Fibroblast of pulmonary artery (primary cell): ENCODE measurements around the gene PTPN22.

Experiments
- DNase-seq: peaks from one replicate; pipeline ENCODE4 v3.0.0-alpha.2; 2010; ENCODE audit warnings: low read depth
- H3K4me3 ChIP-seq: replicated peaks from 2 replicates; pipeline ENCODE4 v1.5.1; 2011; ENCODE audit warnings: low read depth, mild to moderate bottlenecking, control low read depth, low read length, moderate library complexity
- TF ChIP-seq, protein P1 (sequence below): IDR thresholded peaks from 2 replicates; pipeline ENCODE4 v1.5.1; 2011; ENCODE audit warnings: mild to moderate bottlenecking, control low read depth, low read length, inconsistent platforms; ENCODE audit errors: missing control alignments

PTPN22 gene

DNA sequence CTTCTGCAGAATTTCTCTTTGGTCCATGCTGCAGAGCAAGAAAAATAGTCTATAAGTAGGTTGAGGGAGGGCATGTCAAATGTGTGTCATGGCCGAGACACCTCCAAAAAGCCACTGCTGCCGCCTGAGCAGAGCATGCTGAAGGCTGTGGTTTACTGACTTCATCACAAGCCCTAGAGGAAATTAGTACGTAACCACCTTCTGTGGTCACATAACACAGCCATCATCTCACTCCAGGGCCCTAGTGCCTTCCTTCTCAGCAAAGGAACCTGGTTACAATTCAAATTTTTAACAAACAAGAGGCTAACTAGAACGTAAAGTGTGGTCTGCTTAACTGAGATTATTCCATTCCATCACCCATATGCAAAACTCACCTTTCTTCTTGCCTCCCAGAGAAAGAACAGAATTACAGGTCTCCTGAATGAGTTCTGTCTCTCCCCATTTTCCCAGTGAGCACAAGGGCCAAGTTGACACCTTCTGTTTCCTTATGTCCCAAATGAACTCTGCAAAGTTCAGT lies at the start of gene PTPN22:
Gene PTPN22, minus strand, starts transcription at position 116 of the 517 bp plus-strand sequence.
- peak; percentile 71 for DNase-seq
- TF ChIP-seq, protein P1, sequence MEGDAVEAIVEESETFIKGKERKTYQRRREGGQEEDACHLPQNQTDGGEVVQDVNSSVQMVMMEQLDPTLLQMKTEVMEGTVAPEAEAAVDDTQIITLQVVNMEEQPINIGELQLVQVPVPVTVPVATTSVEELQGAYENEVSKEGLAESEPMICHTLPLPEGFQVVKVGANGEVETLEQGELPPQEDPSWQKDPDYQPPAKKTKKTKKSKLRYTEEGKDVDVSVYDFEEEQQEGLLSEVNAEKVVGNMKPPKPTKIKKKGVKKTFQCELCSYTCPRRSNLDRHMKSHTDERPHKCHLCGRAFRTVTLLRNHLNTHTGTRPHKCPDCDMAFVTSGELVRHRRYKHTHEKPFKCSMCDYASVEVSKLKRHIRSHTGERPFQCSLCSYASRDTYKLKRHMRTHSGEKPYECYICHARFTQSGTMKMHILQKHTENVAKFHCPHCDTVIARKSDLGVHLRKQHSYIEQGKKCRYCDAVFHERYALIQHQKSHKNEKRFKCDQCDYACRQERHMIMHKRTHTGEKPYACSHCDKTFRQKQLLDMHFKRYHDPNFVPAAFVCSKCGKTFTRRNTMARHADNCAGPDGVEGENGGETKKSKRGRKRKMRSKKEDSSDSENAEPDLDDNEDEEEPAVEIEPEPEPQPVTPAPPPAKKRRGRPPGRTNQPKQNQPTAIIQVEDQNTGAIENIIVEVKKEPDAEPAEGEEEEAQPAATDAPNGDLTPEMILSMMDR, result no peak
- H3K4me3 ChIP-seq, result peak within 1 kb of the TSS; percentile 4

DNA sequence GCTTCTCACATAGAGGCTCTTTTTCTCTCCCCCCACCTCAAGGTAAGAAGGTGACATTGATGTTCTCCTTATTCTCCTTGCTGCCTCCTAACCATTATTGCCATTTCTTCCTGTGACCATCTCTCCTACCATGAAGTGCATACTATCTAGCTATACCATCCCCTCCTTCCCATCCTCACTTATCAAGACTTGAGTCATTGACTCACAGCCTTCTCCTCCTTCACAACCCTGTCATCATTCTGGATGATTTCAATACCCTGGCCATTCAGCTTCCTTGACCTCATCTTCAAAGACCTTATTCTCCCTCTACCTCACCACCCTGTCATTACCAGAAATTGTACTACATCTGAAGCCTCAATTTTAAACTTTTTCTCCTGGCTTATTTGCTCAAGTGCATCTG lies 46.7 kb upstream of the PTPN22 start:
- H3K4me3 ChIP-seq, result no peak overlapping the region
- TF ChIP-seq, protein P1, result no peak
- no peak for DNase-seq

DNA sequence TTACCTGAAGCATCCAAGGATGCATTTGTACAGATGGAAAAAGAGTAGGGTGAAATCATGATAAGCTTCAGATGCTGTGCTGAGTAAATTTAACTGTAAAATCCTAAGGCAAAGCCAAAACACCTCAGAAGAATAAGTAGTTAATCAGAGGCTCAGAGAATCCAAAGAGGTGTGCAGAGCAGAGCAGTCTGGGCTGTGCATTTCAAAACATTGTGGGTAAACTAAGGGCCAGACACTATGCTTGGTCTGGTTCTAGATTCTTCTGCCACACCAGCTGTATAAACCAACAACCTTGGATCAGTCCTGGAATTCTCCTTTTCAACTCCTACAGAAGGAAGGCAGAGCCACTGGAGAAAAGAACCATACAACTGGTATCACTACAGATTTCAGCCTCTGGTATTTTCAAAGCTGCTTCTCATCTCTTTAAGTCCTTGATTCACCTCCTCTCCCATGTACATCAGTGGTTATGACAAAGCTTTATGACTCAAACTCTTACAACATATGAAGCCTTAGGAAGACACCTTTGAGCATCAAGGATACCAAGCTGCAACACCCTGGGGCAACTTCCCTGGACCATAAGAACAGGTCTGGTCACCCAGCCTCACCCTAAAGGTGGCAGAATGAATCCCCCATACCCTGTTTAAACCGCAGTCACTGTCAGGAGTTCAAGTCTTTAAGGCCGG lies 46.0 kb upstream of the PTPN22 start:
- H3K4me3 ChIP-seq, result no peak overlapping the region
- TF ChIP-seq, protein P1, result no peak
- DNase-seq, result peak; percentile 27

DNA sequence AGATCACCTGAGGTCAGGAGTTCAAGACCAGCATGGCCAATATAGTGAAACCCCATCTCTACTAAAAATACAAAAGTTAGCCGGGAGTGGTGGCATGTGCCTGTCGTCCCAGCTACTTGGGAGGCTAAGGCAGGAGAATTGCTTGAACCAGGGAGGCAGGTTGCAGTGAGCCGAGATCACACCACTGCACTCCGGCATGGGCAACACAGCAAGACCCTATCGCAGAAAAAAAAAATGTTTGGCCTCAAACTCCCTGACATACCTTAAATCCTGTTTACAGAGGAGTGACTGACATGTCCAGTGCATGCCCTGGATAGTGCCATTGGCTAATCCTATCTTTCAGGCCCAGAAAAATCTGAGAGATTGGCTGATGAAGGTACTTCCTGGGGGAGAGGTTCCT lies 45.5 kb upstream of the PTPN22 start:
- TF ChIP-seq, protein P1, result no peak
- DNase-seq, result no peak
- no peak overlapping the region for H3K4me3 ChIP-seq

DNA sequence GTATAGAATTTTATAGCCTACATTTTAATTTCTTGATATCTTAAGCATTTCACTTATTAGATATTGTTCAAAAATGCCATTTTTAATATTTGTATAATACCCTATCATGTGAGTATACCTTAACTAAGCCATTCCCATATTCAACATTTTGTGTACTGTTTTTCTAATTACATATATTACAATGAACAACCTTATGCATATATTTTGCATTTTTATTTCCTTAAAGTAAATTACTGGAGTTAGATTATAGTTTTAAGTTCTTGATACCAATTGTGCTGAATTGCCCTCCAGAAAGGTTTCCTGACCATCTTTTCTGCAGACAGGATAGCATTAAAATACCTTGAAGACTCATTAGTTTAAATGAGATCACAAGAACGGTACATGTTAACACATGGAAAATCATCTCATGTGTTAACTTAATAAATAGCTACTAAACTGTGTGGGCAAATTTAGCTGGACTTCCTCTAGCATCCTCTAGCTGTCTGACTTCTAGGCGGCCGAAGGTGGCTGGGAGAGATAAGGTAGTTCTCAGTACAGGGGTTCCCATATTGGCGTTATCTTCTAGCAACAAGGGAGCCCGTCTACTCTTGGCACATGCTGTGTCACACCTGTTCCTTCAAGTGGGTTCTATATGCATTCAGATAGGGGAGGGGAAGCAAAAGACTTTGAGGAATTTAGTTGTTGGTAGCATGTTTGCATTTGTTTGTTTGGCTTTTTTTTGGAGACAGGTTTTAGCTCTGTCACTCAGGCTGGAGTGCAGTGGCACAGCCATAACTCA lies 42.6 kb upstream of the PTPN22 start:
- no peak for DNase-seq
- TF ChIP-seq, protein P1, result no peak
- no peak overlapping the region for H3K4me3 ChIP-seq

DNA sequence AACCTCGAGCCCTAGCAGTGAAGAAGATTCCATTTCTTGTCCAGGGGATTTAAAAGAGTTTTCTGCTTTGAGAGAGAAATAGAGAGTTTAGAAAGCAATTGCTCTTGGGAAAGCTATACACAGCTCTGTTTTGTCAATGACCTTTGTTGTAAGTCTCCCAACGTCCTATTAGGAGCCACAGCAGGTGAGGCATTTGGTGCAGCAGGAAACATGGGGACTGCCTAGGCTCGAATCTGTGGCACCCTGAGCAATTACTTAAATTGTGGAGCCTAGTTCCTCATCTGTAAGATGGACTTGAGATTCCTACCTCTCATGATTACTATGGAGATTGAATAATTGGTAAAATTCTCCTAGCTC lies 41.8 kb upstream of the PTPN22 start:
- DNase-seq, result no peak
- TF ChIP-seq, protein P1, result no peak
- no peak overlapping the region for H3K4me3 ChIP-seq
